H1 (cell line): ENCODE measurements around the gene CROCC. TPM values are rescaled to one million over a fixed set of nuclear protein-coding genes. Genes with fewer than 3 reads are reported as not detected.

Source experiments
- CTCF ChIA-PET: fragments of 300-600 bp; sonication (Branson Sonifier 250); formaldehyde crosslinking; loops from one replicate; lab custom pipeline; 2021; ENCODE audit not compliant: partially characterized antibody; lab: Charles Lee
- POLR2A ChIA-PET: fragments of 300-600 bp; sonication (Branson Sonifier 250); formaldehyde crosslinking; loops from one replicate; lab custom pipeline; 2021; ENCODE audit warnings: inconsistent platforms; ENCODE audit not compliant: partially characterized antibody; lab: Charles Lee
- DNase-seq, 2 experiments: peaks; one replicate each; pipeline versions ENCODE4 v3.0.0 to v3.0.0-alpha.2; 2010 to 2022; ENCODE audit warnings: low spot score in 2 of 2, low read depth in 1 of 2, mixed read lengths in 1 of 2
- FAIRE-seq: peaks from 2 replicates; lab custom pipeline; 2011; peaks lifted over from hg19 to GRCh38; lab: Jason Lieb, UNC
- H2AFZ ChIP-seq: 2 replicates; pipeline ENCODE4 v1.8.1; 2012; ENCODE audit warnings: low read length, inconsistent platforms
- H2AK5ac ChIP-seq: 2 replicates; pipeline ENCODE4 v1.6.1; 2013; ENCODE audit warnings: low read depth, low read length
- H2BK120ac ChIP-seq: replicated peaks from 2 replicates; pipeline ENCODE3; 2013; ENCODE audit warnings: low read depth, low read length, inconsistent platforms
- H2BK12ac ChIP-seq: 2 replicates; pipeline ENCODE4 v1.6.1; 2013; ENCODE audit warnings: low read depth, low read length
- H2BK15ac ChIP-seq: 2 replicates; pipeline ENCODE4 v1.6.1; 2013; ENCODE audit warnings: low read length
- H2BK20ac ChIP-seq: 2 replicates; pipeline ENCODE4 v1.6.1; 2013; ENCODE audit warnings: low read length
- H2BK5ac ChIP-seq: 2 replicates; pipeline ENCODE4 v1.6.1; 2013; ENCODE audit warnings: low read depth, low read length
- H3K14ac ChIP-seq: 2 replicates; pipeline ENCODE4 v1.6.1; 2013; ENCODE audit warnings: inconsistent platforms; ENCODE audit not compliant: insufficient read length
- H3K18ac ChIP-seq: 2 replicates; pipeline ENCODE4 v1.6.1; 2013; ENCODE audit warnings: low read length; ENCODE audit errors: extremely low read depth
- H3K23ac ChIP-seq: 2 replicates; pipeline ENCODE4 v1.6.1; 2013; ENCODE audit warnings: inconsistent platforms; ENCODE audit not compliant: insufficient read length
- H3K23me2 ChIP-seq: 2 replicates; pipeline ENCODE4 v1.6.1; 2013; ENCODE audit warnings: low read depth, low read length
- H3K27ac ChIP-seq: 2 replicates; pipeline ENCODE4 v1.6.1; 2011; ENCODE audit warnings: low read depth, low read length, inconsistent platforms
- H3K27me3 ChIP-seq, 4 experiments: replicated peaks in 1 of 4; 1 replicate in 1 of 4; 2 replicates in 3 of 4; pipeline versions ENCODE4 v1.6.1 to v1.8.1; 2011 to 2013; ENCODE audit warnings: low read length in 3 of 4, mild to moderate bottlenecking in 3 of 4, inconsistent platforms in 2 of 4, mixed read lengths in 2 of 4, moderate library complexity in 1 of 4; ENCODE audit not compliant: control insufficient read depth in 3 of 4, insufficient read depth in 3 of 4; ENCODE audit errors: extremely low read depth in 1 of 4
- H3K36me3 ChIP-seq, 4 experiments: 2 replicates each; pipeline versions ENCODE4 v1.6.1 to v1.8.1; 2011 to 2013; ENCODE audit warnings: mild to moderate bottlenecking in 4 of 4, low read length in 3 of 4, moderate library complexity in 2 of 4, control low read depth in 1 of 4, inconsistent platforms in 1 of 4; ENCODE audit not compliant: insufficient read depth in 4 of 4, control insufficient read depth in 2 of 4
- H3K4ac ChIP-seq: replicated peaks from 2 replicates; pipeline ENCODE3; 2013; ENCODE audit warnings: low read length, low read depth, mixed read lengths, inconsistent platforms; ENCODE audit not compliant: insufficient read length
- H3K4me1 ChIP-seq, 4 experiments: replicated peaks in 1 of 4; 1 replicate in 1 of 4; 2 replicates in 3 of 4; pipeline versions ENCODE4 v1.6.1 to v1.8.1; 2011 to 2013; ENCODE audit warnings: low read length in 3 of 4, inconsistent platforms in 2 of 4, mixed read lengths in 1 of 4; ENCODE audit not compliant: insufficient read depth in 4 of 4, control insufficient read depth in 3 of 4
- H3K4me2 ChIP-seq, 2 experiments: 2 replicates each; pipeline versions ENCODE4 v1.6.1 to v1.8.1; 2011 to 2013; ENCODE audit warnings: low read depth in 2 of 2, low read length in 2 of 2, control low read depth in 1 of 2, inconsistent platforms in 1 of 2, mild to moderate bottlenecking in 1 of 2; ENCODE audit not compliant: insufficient read depth in 1 of 2
- H3K4me3 ChIP-seq, 4 experiments: fragments of 200-600, 300-600 bp in 1 of 4; sonication (generic), shearing (Covaris generic), sonication (Bioruptor Twin) in 1 of 4; 2 replicates each; pipeline versions ENCODE4 v1.5.1 to v1.8.1; 2011 to 2016; ENCODE audit warnings: low read length in 4 of 4, low read depth in 3 of 4, control low read depth in 2 of 4, inconsistent platforms in 2 of 4, mild to moderate bottlenecking in 2 of 4, mixed read lengths in 1 of 4, moderate library complexity in 1 of 4; ENCODE audit not compliant: insufficient read depth in 2 of 4; ENCODE audit errors: extremely low read depth in 1 of 4
- H3K56ac ChIP-seq: replicated peaks from 2 replicates; pipeline ENCODE3; 2013; ENCODE audit warnings: low read depth, mild to moderate bottlenecking, mixed read lengths, low read length, inconsistent platforms; ENCODE audit not compliant: insufficient read length
- H3K79me1 ChIP-seq: 2 replicates; pipeline ENCODE4 v1.6.1; 2013; ENCODE audit warnings: low read depth, low read length, control low read depth
- H3K79me2 ChIP-seq, 2 experiments: 2 replicates each; pipeline versions ENCODE4 v1.6.1 to v1.8.1; 2012 to 2013; ENCODE audit warnings: low read length in 2 of 2, mild to moderate bottlenecking in 2 of 2, inconsistent platforms in 1 of 2; ENCODE audit not compliant: insufficient read depth in 2 of 2, control insufficient read depth in 1 of 2
- H3K9ac ChIP-seq, 4 experiments: replicated peaks in 1 of 4; 1 replicate in 1 of 4; 2 replicates in 3 of 4; pipeline versions ENCODE4 v1.6.1 to v1.8.1; 2011 to 2013; ENCODE audit warnings: low read depth in 3 of 4, low read length in 3 of 4, control low read depth in 2 of 4, mild to moderate bottlenecking in 2 of 4, moderate library complexity in 2 of 4, inconsistent platforms in 1 of 4; ENCODE audit errors: extremely low read depth in 1 of 4
- H3K9me3 ChIP-seq, 2 experiments: 2 replicates each; pipeline versions ENCODE4 v1.6.1 to v1.8.1; 2012 to 2013; ENCODE audit warnings: mild to moderate bottlenecking in 2 of 2, moderate library complexity in 2 of 2, control low read depth in 1 of 2, inconsistent platforms in 1 of 2, low read depth in 1 of 2, low read length in 1 of 2, mixed read lengths in 1 of 2; ENCODE audit not compliant: insufficient read depth in 2 of 2
- H4K20me1 ChIP-seq, 2 experiments: replicated peaks in 1 of 2; 2 replicates each; pipeline versions ENCODE3 to v1.8.1; 2011 to 2013; ENCODE audit warnings: inconsistent platforms in 2 of 2, low read length in 2 of 2, mild to moderate bottlenecking in 1 of 2; ENCODE audit not compliant: insufficient read depth in 2 of 2, control insufficient read depth in 1 of 2
- H4K5ac ChIP-seq: 2 replicates; pipeline ENCODE4 v1.6.1; 2013; ENCODE audit warnings: low read length, low read depth, mixed read lengths, inconsistent platforms; ENCODE audit not compliant: insufficient read length
- H4K8ac ChIP-seq: 2 replicates; pipeline ENCODE4 v1.8.0; 2013; ENCODE audit warnings: mild to moderate bottlenecking, moderate library complexity, low read length, inconsistent platforms; ENCODE audit not compliant: insufficient read depth; ENCODE audit errors: extremely low read depth
- H4K91ac ChIP-seq: replicated peaks from 2 replicates; pipeline ENCODE3; 2013; ENCODE audit warnings: low read length, mixed read lengths, inconsistent platforms; ENCODE audit not compliant: insufficient read length
- CBX5 ChIP-seq: fragments of 300-800, 300-1000 bp; sonication (generic); IDR thresholded peaks from 2 replicates; pipeline ENCODE4 v1.7.1; 2016; ENCODE audit warnings: antibody characterized with exemption, low read length, low read depth
- CREB1 ChIP-seq: IDR thresholded peaks from 2 replicates; pipeline ENCODE4 v1.6.1; 2012; ENCODE audit warnings: inconsistent platforms
- FOSL1 ChIP-seq: IDR thresholded peaks from 2 replicates; pipeline ENCODE4 v1.6.1; 2011; ENCODE audit warnings: mild to moderate bottlenecking, low read depth, low read length, moderate library complexity; ENCODE audit not compliant: insufficient read depth
- GTF2F1 ChIP-seq: IDR thresholded peaks from 2 replicates; pipeline ENCODE4 v1.6.1; 2012; ENCODE audit warnings: low read depth, low read length, improper control_type of control experiment, borderline replicate concordance
- JUN ChIP-seq: IDR thresholded peaks from 2 replicates; pipeline ENCODE4 v1.6.1; 2011; ENCODE audit warnings: low read depth, mild to moderate bottlenecking, improper control_type of control experiment, low read length
- KDM4A ChIP-seq: IDR thresholded peaks from one replicate; pipeline ENCODE4 v1.7.1; 2012; ENCODE audit warnings: low read depth, mild to moderate bottlenecking, moderate library complexity, low read length, inconsistent platforms; ENCODE audit not compliant: severe bottlenecking
- TBP ChIP-seq: IDR thresholded peaks from 2 replicates; pipeline ENCODE4 v1.6.1; 2011; ENCODE audit warnings: low read depth, low read length, improper control_type of control experiment
- TCF12 ChIP-seq: IDR thresholded peaks from 2 replicates; pipeline ENCODE4 v1.6.1; 2011; ENCODE audit warnings: low read depth, mild to moderate bottlenecking, low read length
- WGBS, 2 experiments: shearing (Covaris generic) in 1 of 2; methylation state at CpG; one replicate each; pipeline versions ENCODE4 v1.1.6 to v1.1.7; 2013 to 2015; ENCODE audit warnings: low lambda C conversion rate in 2 of 2, mixed read lengths in 2 of 2, inconsistent platforms in 1 of 2, low coverage in 1 of 2, missing lambda C conversion rate in 1 of 2; ENCODE audit not compliant: insufficient replicate concordance in 2 of 2, insufficient coverage in 1 of 2, insufficient read length in 1 of 2; ENCODE audit errors: extremely low coverage in 1 of 2, missing lambda C conversion rate in 1 of 2; 5-methylcytosine and 5-hydroxymethylcytosine counted together
- long read RNA-seq, 2 experiments: library from RNA in 1 of 2; library from capped mRNA in 1 of 2; stranded (forward); transcript quantifications; one replicate each; pipeline ENCODE4 v2.0.0, GENCODE V29; 2021; ENCODE audit warnings: inconsistent platforms in 1 of 2
- polyA minus RNA-seq, 3 experiments: library from RNA; depleted of rRNA, polyadenylated mRNA; stranded (reverse); fragments of >200 nt; gene quantifications; 1 replicate in 2 of 3; 2 replicates in 1 of 3; pipeline ENCODE4 v1.2.3, GENCODE V29; 2011
- polyA plus RNA-seq, 7 experiments: library from polyadenylated mRNA; depleted of rRNA in 3 of 7; stranded (reverse) in 5 of 7; unstranded in 2 of 7; fragments of >200 nt in 5 of 7; fragments of 200-250 nt in 2 of 7; gene quantifications; 1 replicate in 5 of 7; 2 replicates in 1 of 7; 4 replicates in 1 of 7; pipeline versions ENCODE4 v1.2.1 to v1.2.3, GENCODE V29; 2011 to 2013; ENCODE audit warnings: missing spikeins in 2 of 7, mixed read lengths in 2 of 7
- total RNA-seq: library from RNA; stranded (reverse); fragmentation: NEBNext Ultra II Directional; extraction: Animal tissue kit (Norgen Biotek cat#: 25700); gene quantifications from 2 replicates; pipeline ENCODE4 v1.2.1, GENCODE V29; 2021

The CROCC gene
- total RNA-seq (39.5 and 42.3 TPM in 2 replicates), polyA plus RNA-seq (2011; rRNA removed) (12.1 and 24.9 TPM in 2 replicates), polyA minus RNA-seq (2011; rRNA and poly(A)+ RNA removed) (13.7 and 18.3 TPM in 2 replicates)
- 35.6 TPM for polyA plus RNA-seq (2011; cell fraction: cytosol; rRNA removed)
- polyA plus RNA-seq (2011; cell fraction: nucleus; rRNA removed): 147 TPM
- 32.4 to 53.1 TPM (median 44.9 TPM) in 4 replicates for polyA plus RNA-seq (2012, experiment 1 of 2)
- polyA plus RNA-seq (2012, experiment 2 of 2): 16.9 TPM
- polyA plus RNA-seq (2013, experiment 1 of 2): 20.0 TPM
- 18.9 TPM for polyA plus RNA-seq (2013, experiment 2 of 2)
- 29.4 TPM for polyA minus RNA-seq (2011; cell fraction: cytosol; rRNA and poly(A)+ RNA removed)
- polyA minus RNA-seq (2011; cell fraction: nucleus; rRNA and poly(A)+ RNA removed): 44.5 TPM
- long read RNA-seq, experiment 1, partial matches to known transcripts: 5 of 6 reads
- long read RNA-seq, experiment 1, other reads (novel, unspliced or antisense): 1 of 6 reads
- long read RNA-seq, experiment 2, partial matches to known transcripts: 0 of 2 reads
- long read RNA-seq, experiment 2, other reads (novel, unspliced or antisense): 2 of 2 reads

GRCh38 chr1:16921391-16922185 lies at the start of gene CROCC:
Gene CROCC (plus strand): TSS chr1:16921931. CDS start chr1:16922019, 88 bp downstream.
- FAIRE-seq: peak; percentile 98
- Histone ChIP-seq H3K4ac (peak within 1 kb of the TSS; percentile 95), H3K56ac (peak within 1 kb of the TSS; percentile 62), H3K23me2 (peaks cover 4% of the 10 kb centered on the region; the same call in 1 of the 2 replicates), H2BK120ac (no peak within 1 kb of the TSS), H4K5ac (no peak within 1 kb of the TSS), H3K4me2 (peak within 1 kb of the TSS; percentile 82 to 90), H2BK15ac (peak within 1 kb of the TSS; percentile 93; the same call in 1 of the 2 replicates), H3K23ac (peak within 1 kb of the TSS; percentile 84), H2AK5ac (no peak within 1 kb of the TSS), H2BK5ac (peak within 1 kb of the TSS; percentile 71; the same call in 1 of the 2 replicates), H4K20me1 (peaks cover 2% of the 10 kb centered on the region in 2 experiments), H3K79me2 (peaks cover 0 to 23% of the 10 kb centered on the region in 2 experiments; a peak in 2 of 4 replicates), H3K79me1 (peaks cover 13% of the 10 kb centered on the region), H3K14ac (no peak within 1 kb of the TSS), H2BK12ac (peak within 1 kb of the TSS; percentile 75; the same call in 1 of the 2 replicates), H2BK20ac (0 out of 2 replicates have a peak within 1 kb of the TSS, but pooled peaks have one; percentile 32), H3K9ac (peak within 1 kb of the TSS in 3 of 4 experiments; percentile 9 to 45 (median 23); a peak in 4 of 7 replicates), H3K9me3 (no peaks in the 10 kb centered on the region), H2AFZ (peak within 1 kb of the TSS; percentile 60; the same call in 1 of the 2 replicates), H3K4me1 (peaks cover 0 to 29% (median 16%) of the 10 kb centered on the region in 4 experiments; a peak in 6 of 7 replicates), H3K4me3 (peak within 1 kb of the TSS; percentile 42 to 79 (median 54)), H3K18ac (peak within 1 kb of the TSS; percentile 55; the same call in 1 of the 2 replicates), H4K91ac (peak within 1 kb of the TSS; percentile 83), H3K27ac (0 out of 2 replicates have a peak within 1 kb of the TSS, but pooled peaks have one; percentile 32), H3K36me3 (no peaks in the 10 kb centered on the region), H3K27me3 (no peaks in the 10 kb centered on the region), H4K8ac (peak within 1 kb of the TSS; percentile 69)
- ChIA-PET POLR2A (interaction anchor here (0.7 to 1.4 kb wide), 8 partner anchors 10 to 91 kb away, joined by 3 to 10 read pairs (median 3); partner anchors contain the start of genes MFAP2 and RNU1-2), CTCF (interaction anchor here (0.7 to 1.6 kb wide), 11 partner anchors 9 to 301 kb away, joined by 3 to 6 read pairs (median 4); no protein-coding TSS in a partner anchor)
- 10% methylated on average over 17 of the region's 17 CpGs; no CpG with 5 or more reads in 1 of the 2 experiments for WGBS, 2 experiments
- peak; percentile 75 to 88 for DNase-seq
- TF ChIP-seq TBP (peak; percentile 73; the same call in 1 of the 2 replicates), CBX5 (no peak), KDM4A (peak; percentile 32), FOSL1 (peak; percentile 95), TCF12 (0 out of 2 replicates have a peak, but pooled peaks have one; percentile 80), CREB1 (no peak), JUN (no peak), GTF2F1 (no peak)
